MCF 10A (cell line): ENCODE data around the gene CLVS2. TPM values are rescaled to one million over a fixed set of nuclear protein-coding genes. Genes with fewer than 3 reads are reported as not detected.

Experiments used
- BruUV-seq: library from RNA; stranded (reverse); fragments of 400-500 nt; replicated peaks from 2 replicates; lab custom pipeline; 2021; lab: Mats Ljungman, UMichigan
- CTCF ChIA-PET: fragments of 300-600 bp; sonication (Branson Sonifier 250); formaldehyde crosslinking; extraction: SDS; loops from one replicate; lab custom pipeline; 2021; ENCODE audit warnings: antibody characterized with exemption, inconsistent platforms; lab: Yijun Ruan, JAX
- POLR2A ChIA-PET: fragments of 300-600, 350-650 bp; sonication (Branson Sonifier 250); formaldehyde crosslinking; extraction: SDS; loops from one replicate; lab custom pipeline; 2020; ENCODE audit warnings: antibody characterized with exemption, inconsistent platforms; lab: Yijun Ruan, JAX
- DNase-seq: peaks from one replicate; pipeline ENCODE4 v3.0.0-alpha.2; 2018; ENCODE audit not compliant: unreplicated experiment
- H3K27ac Mint-ChIP-seq: one replicate; pipeline ENCODE4 v1.8.0; 2022; ENCODE audit warnings: mild to moderate bottlenecking, low read depth, mixed read lengths; ENCODE audit not compliant: unreplicated experiment
- H3K27me3 Mint-ChIP-seq: one replicate; pipeline ENCODE4 v1.8.0; 2022; ENCODE audit warnings: mixed read lengths; ENCODE audit not compliant: insufficient read depth, unreplicated experiment
- H3K36me3 Mint-ChIP-seq: one replicate; pipeline ENCODE4 v1.8.0; 2022; ENCODE audit warnings: mild to moderate bottlenecking, moderate library complexity, mixed read lengths; ENCODE audit not compliant: insufficient read depth, unreplicated experiment
- H3K4me1 Mint-ChIP-seq: one replicate; pipeline ENCODE4 v1.8.0; 2022; ENCODE audit warnings: mixed read lengths; ENCODE audit not compliant: insufficient read depth, unreplicated experiment
- H3K4me3 Mint-ChIP-seq: one replicate; pipeline ENCODE4 v1.8.0; 2022; ENCODE audit warnings: mild to moderate bottlenecking, moderate library complexity, mixed read lengths; ENCODE audit not compliant: unreplicated experiment
- H3K9me3 Mint-ChIP-seq: one replicate; pipeline ENCODE4 v1.8.0; 2022; ENCODE audit warnings: mixed read lengths; ENCODE audit not compliant: unreplicated experiment
- CTCF ChIP-seq: fragments of 200-600 bp; IDR thresholded peaks from one replicate; pipeline ENCODE4 v1.8.0; 2022; ENCODE audit warnings: antibody characterized with exemption, mild to moderate bottlenecking; ENCODE audit not compliant: unreplicated experiment
- intact Hi-C: fragments of 100-400 bp; cut with micrococcal nuclease; formaldehyde crosslinking; loops from 2 replicates; pipeline ENCODE4 v1.14.1; 2022
- total RNA-seq: library from RNA; stranded (reverse); gene quantifications from 2 replicates; pipeline ENCODE4 v1.2.3, GENCODE V29; 2022

The CLVS2 gene
- total RNA-seq, 1 experiment from 2014 or later = not detected

DNA sequence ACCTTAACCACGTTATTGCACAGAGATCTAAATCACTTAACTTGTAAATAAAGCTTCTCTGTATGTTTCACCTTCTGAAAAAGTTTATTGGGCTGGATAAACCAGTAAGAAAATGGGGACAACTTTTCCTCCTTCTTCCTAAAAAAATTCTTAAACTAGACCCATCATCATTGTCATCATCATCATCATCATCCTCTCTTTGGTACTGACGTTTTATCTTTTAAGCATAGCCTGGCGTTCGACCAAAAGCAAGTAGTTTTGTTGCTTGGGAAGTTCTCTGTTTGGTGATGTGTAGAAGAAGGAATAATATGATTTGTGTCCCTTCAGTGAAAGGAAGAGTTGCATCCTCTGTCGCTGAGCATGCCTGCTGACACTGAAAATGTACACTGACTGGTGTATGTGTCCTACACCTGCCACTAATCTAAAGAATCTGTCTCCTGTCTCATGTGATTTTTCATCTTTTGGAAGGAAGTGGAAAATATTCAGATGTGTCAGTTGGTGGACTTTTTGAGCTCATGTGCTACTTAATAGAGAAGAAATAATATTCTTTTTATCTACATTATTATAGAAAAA, 2.5 kb downstream of the CLVS2 start:
- CTCF ChIA-PET = no interaction called here
- Mint-ChIP-seq H3K4me3 (no peak overlapping the region), H3K36me3 (no peaks in the 10 kb centered on the region), H3K9me3 (peaks cover 9% of the 10 kb centered on the region), H3K4me1 (no peaks in the 10 kb centered on the region), H3K27me3 (no peaks in the 10 kb centered on the region), H3K27ac (no peak overlapping the region)
- intact Hi-C loops = no loop called here
- BruUV-seq = no TSS peak
- DNase-seq = no peak
- no peak for TF ChIP-seq CTCF
- POLR2A ChIA-PET = no interaction called here

- intact Hi-C loops = no loop called here
- Mint-ChIP-seq H3K36me3 (no peaks in the 10 kb centered on the region), H3K4me1 (no peaks in the 10 kb centered on the region), H3K27ac (no peak overlapping the region), H3K4me3 (no peak overlapping the region), H3K9me3 (peaks cover 9% of the 10 kb centered on the region), H3K27me3 (no peaks in the 10 kb centered on the region)
- BruUV-seq = no TSS peak
- TF ChIP-seq CTCF = no peak
- POLR2A ChIA-PET = no interaction called here
- no peak for DNase-seq
- CTCF ChIA-PET = no interaction called here
Measured at GRCh38 chr6:123000244-123000770, 4.3 kb downstream of the CLVS2 start.

DNA sequence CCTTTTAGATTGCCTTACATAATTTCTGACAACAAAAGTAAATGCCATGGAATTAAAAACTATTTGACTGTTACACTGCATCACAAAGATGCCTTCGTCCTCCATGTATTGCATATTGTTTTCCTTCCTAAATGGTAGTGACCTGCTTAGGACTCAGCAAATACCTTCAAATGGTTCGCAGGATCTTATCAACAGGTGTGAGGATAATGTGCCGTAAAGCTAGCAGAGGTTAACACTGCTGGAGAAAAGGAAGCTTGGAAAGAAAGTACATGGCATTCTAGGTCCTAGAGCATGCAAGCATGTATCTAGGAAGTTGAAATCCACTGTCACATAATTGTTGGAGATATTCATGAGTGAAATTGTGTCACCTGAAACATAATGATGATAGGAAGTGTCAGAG, 5.5 kb downstream of the CLVS2 start:
- Mint-ChIP-seq H3K4me1 (no peaks in the 10 kb centered on the region), H3K4me3 (no peak overlapping the region), H3K27ac (no peak overlapping the region), H3K36me3 (no peaks in the 10 kb centered on the region), H3K27me3 (no peaks in the 10 kb centered on the region), H3K9me3 (peaks cover 9% of the 10 kb centered on the region)
- TF ChIP-seq CTCF = no peak
- intact Hi-C loops = no loop called here
- no peak for DNase-seq
- ChIA-PET CTCF (no interaction called here), POLR2A (no interaction called here)
- no TSS peak for BruUV-seq

GRCh38 chr6:123007885-123008284, 11.8 kb downstream of the CLVS2 start:
- H3K9me3 Mint-ChIP-seq = no peaks in the 10 kb centered on the region
- no peaks in the 10 kb centered on the region for H3K4me1 Mint-ChIP-seq
- no peak for TF ChIP-seq CTCF
- no peak overlapping the region for H3K27ac Mint-ChIP-seq
- CTCF ChIA-PET = no interaction called here
- POLR2A ChIA-PET = interaction anchor here (0.7 kb wide), 1 partner anchor 38 kb away, joined by 3 read pairs; no protein-coding TSS in a partner anchor
- no peaks in the 10 kb centered on the region for H3K36me3 Mint-ChIP-seq
- no peak for DNase-seq
- H3K27me3 Mint-ChIP-seq = no peaks in the 10 kb centered on the region
- intact Hi-C loops = no loop called here
- BruUV-seq = no TSS peak
- H3K4me3 Mint-ChIP-seq = no peak overlapping the region
